Stimulated activated CD8-positive, alpha-beta memory T cell treated with anti-CD3 and anti-CD28 coated beads, Interleukin-7, amount 100 ng/mL, for 24 hours (primary cell): ENCODE results near the gene SIL1.

Experiments used
- DNase-seq: peaks from one replicate; pipeline ENCODE4 v3.0.0-alpha.2; 2020; ENCODE audit warnings: low read depth

The SIL1 gene

DNA sequence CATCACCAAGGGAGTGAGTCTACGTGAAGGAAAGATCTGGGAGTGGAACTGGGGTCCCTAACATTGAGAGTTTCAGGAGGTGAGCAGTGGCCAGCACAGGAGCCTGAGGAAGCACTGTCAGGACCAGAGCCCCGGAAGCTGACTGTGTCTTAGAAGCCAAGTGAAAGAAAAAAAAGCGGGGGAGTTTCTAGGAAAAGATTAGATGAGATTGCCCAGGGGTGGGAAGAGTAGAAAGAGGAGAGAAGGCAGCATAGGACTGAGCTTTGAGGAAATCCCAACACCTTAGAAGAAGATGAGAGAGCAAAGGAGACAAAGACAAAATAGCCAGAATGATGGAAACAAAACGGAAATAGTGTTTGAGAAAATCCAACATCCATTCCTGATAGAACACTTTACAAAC lies 286.1 kb downstream of the SIL1 start:
- no peak for DNase-seq

DNA sequence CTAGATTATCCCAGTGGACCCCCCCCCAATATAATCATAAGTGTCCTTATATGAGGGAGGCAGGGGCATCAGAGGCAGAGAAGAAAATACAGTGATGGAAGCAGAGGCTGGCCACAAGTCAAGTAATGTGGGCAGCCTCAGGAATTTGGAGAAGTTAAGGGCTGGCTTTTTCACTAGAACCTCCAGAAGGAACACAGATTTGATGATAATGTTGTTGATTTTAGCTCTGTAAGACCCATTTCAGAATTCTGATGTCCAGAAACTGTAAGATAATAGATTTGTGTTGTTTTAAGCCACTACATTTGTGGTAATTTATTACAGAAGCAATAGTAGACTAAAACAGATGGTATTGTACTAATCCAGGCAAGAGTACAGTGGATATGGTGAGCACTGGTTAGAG lies 286.7 kb downstream of the SIL1 start:
- DNase-seq: no peak

DNA sequence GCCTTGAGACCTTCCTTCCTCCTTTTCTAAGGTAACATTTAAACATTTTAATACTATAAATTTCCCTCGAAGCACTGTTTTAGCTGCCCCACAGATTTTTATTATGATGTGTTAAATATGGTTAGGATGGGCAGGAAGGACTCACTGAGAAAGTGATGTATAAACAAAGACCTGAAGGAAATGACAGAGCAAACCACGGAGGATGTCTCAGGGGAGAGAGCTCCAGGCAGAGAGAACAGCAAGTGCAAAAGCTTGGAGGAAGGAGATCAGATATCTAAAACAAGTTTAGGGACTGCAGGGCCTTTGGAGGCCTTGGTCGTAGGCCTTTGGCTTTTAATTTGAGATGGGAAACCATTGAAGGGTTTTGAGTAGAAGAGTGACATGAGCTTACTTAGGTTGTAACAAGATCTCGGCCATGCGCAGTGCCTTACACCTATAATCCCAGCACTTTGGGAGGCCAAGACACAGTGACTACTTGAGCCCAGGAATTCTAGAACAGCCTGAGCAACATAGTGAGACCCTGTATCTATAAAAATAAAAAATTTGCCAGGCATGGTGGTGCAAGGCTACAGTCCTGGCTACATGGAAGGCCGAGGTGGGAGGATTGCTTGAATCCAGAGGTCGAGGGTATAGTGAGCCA lies 287.5 kb downstream of the SIL1 start:
- DNase-seq: no peak

DNA sequence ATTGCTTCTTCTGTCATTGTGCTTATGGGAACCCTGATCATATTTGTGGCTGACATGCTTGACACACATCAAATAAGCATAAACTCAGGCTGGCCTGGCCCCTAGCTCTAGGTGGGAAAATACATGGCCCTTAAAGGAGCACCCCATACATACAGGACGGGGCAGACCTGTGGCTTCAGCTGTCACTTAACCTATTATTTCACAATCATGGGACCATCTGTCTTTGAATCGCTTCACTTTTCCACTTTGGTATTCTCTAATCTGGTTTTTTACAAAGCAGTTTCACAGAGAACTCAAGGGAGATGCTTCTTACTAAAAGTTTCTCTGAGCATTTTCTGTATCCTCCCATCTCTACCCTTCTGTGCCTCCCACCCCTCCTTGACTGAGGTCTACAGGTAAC lies 288.4 kb downstream of the SIL1 start:
- DNase-seq: no peak

DNA sequence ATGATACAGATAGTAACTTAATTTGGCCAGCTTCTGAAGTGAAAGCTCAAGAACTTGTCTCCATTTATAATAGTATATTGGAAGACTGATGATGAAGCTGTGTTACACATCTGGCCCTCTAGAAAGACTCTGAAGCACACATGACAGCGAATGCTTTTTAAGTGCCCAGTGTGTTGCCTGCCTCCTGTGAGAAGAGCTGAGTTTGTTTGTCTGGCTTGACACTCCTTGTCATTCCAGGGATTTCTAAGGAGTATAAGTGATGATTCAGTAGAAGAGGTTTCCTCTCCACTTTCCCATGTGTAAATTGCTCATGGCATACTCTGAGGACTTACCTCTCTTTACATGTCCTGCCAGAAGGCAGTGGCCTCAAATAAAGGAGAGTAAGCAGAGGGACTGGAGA lies 292.6 kb downstream of the SIL1 start:
- no peak for DNase-seq

- no peak for DNase-seq
Measured at GRCh38 chr5:138903130-138903775, 294.9 kb downstream of the SIL1 start.

DNA sequence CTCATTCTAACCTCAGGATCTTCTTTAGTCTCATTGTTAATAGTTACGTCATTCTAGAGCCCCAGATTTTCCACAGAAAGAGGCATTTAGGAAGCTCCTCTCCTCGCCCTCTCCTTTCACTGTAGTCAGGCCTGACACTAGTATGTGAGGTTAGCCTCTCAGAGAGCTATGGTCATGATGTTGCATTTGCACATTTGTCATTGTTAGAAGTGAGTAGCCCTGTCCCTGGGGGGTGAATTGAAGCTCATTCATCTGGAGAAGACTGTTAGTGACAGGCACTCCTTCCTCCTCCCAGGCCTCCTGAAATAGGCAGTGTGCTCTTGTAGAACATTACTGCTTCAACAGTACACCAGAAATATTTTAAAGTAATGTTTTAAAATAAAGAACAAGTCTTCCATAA lies 296.5 kb downstream of the SIL1 start:
- no peak for DNase-seq

GRCh38 chr5:138900281-138900965 lies 297.7 kb downstream of the SIL1 start:
- no peak for DNase-seq

DNA sequence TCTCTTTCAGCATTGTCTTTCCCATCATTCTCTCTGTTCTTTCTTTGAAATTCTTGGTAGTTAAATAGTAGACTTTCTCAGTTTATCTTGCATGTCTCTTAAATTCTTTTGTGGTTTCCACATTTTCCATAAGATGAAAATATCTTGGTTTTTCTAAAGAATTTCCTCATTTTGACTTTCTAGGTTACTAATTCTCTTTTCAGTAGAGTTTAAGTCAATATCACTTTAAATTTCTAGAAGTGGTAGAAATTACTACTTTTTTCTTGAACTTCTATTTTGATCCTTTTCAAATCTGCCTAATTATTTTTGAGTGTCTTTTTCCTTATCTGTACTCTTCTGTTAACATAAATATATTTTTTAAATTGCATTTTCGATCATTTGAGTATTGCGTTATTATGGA lies 299.4 kb downstream of the SIL1 start:
- DNase-seq: no peak

DNA sequence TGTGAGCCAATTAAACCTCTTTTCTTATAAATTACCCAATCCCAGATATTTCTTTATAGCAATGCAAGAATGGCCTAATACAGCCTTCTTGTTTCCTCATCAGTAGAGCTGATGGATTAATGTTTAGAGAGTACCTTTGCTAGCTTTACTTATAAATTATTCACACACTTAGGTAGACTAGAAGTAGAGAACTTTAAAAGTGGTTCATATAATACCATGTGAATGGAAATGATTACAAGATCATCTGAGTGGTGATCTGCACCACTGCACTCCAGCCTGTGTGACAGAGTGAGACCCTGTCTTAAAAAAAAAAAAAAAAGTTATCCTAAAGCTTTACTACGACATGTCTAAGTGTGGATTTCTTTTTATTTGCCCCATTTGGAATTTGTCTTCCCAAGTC lies 299.9 kb downstream of the SIL1 start:
- DNase-seq: no peak
